K562 (cell line): ENCODE measurements around the gene C6orf47. TPM values are rescaled to one million over a fixed set of nuclear protein-coding genes. Genes with fewer than 3 reads are reported as not detected.
A peak's percentile ranks its signal among the peaks of the same experiment; 100 is the strongest.

Source experiments
- CBFA2T2 ChIP-seq: fragments of 450-650 bp; conservative IDR thresholded peaks from 2 replicates; pipeline ENCODE4 v1.6.1; 2017; ENCODE audit warnings: mild to moderate bottlenecking
- CHCHD3 ChIP-seq: fragments of 250-450 bp; sonication (Bioruptor Pico); IDR thresholded peaks from 2 replicates; pipeline ENCODE4 v2.1.2; 2022; ENCODE audit warnings: mild to moderate bottlenecking
- ERF ChIP-seq: fragments of 450-650 bp; formaldehyde crosslinking; IDR thresholded peaks from 2 replicates; pipeline ENCODE4 v1.4.0; 2020; ENCODE audit warnings: mild to moderate bottlenecking, mixed read lengths
- HNRNPL ChIP-seq: fragments of 200-400 bp; formaldehyde crosslinking; IDR thresholded peaks from 2 replicates; pipeline ENCODE4 v1.6.1; 2017; ENCODE audit warnings: low read depth, mild to moderate bottlenecking, low read length
- MCM5 ChIP-seq: fragments of 450-650 bp; IDR thresholded peaks from 2 replicates; pipeline ENCODE4 v1.6.1; 2016; ENCODE audit warnings: low read depth
- MTA1 ChIP-seq: fragments of 450-650 bp; IDR thresholded peaks from 2 replicates; pipeline ENCODE4 v1.6.1; 2017; ENCODE audit warnings: borderline replicate concordance
- MTA2 ChIP-seq: fragments of 450-650 bp; IDR thresholded peaks from 2 replicates; pipeline ENCODE4 v1.6.1; 2016; ENCODE audit warnings: low read depth
- POU5F1 ChIP-seq: fragments of 150-350 bp; IDR thresholded peaks from 2 replicates; pipeline ENCODE4 v1.6.1; 2014; ENCODE audit warnings: borderline replicate concordance, low read length, low read depth, mild to moderate bottlenecking; ENCODE audit not compliant: partially characterized antibody
- SAP30 ChIP-seq: fragments of 200-600 bp; sonication (generic); IDR thresholded peaks from 2 replicates; pipeline ENCODE4 v1.6.1; 2012; ENCODE audit warnings: borderline replicate concordance, low read depth, mild to moderate bottlenecking, moderate library complexity, low read length, control low read depth, inconsistent platforms; ENCODE audit not compliant: insufficient read depth, poor library complexity, severe bottlenecking
- SMARCE1 ChIP-seq: fragments of 450-650 bp; IDR thresholded peaks from 2 replicates; pipeline ENCODE4 v1.7.1; 2016; ENCODE audit warnings: mild to moderate bottlenecking
- TEAD4 ChIP-seq, 2 experiments: sonication (generic) in 1 of 2; formaldehyde crosslinking in 1 of 2; IDR thresholded peaks; 2 replicates each; pipeline versions ENCODE4 v1.6.1 to v1.8.0; 2012 to 2022; ENCODE audit warnings: borderline replicate concordance in 1 of 2, inconsistent platforms in 1 of 2, low read length in 1 of 2, mild to moderate bottlenecking in 1 of 2, missing genetic modification reagents in 1 of 2
- XRCC5 ChIP-seq: fragments of 200-400 bp; formaldehyde crosslinking; IDR thresholded peaks from 2 replicates; pipeline ENCODE4 v1.6.1; 2017; ENCODE audit warnings: low read depth, mild to moderate bottlenecking, low read length
- ZFPM2 ChIP-seq: fragments of 250-450 bp; sonication (Bioruptor Pico); IDR thresholded peaks from 2 replicates; pipeline ENCODE4 v1.5.1; 2022; ENCODE audit warnings: mild to moderate bottlenecking
- ZNF263 ChIP-seq: sonication (generic); formaldehyde crosslinking; IDR thresholded peaks from 2 replicates; pipeline ENCODE4 v1.8.0; 2022; ENCODE audit warnings: mild to moderate bottlenecking, missing genetic modification reagents, borderline replicate concordance
- polyA plus RNA-seq, 8 experiments: library from polyadenylated mRNA; depleted of rRNA in 4 of 8; stranded (reverse) in 5 of 8; unstranded in 3 of 8; fragments of >200 nt; fragmentation: Nextera tagmentation in 2 of 8; fragmentation: Illumina TruSeq in 1 of 8; extraction: Ambion mirVana in 2 of 8; extraction: Trizol in 1 of 8; gene quantifications; 2 replicates each; pipeline versions ENCODE4 v1.2.1 to v1.2.3, GENCODE V29; 2011 to 2014; ENCODE audit warnings: inconsistent platforms in 1 of 8, missing spikeins in 1 of 8
- total RNA-seq, 7 experiments: library from RNA; depleted of rRNA in 6 of 7; stranded (reverse); fragments of >200 nt in 6 of 7; fragmentation: Illumina TruSeq in 2 of 7; extraction: Trizol in 2 of 7; gene quantifications; 2 replicates each; pipeline versions ENCODE4 v1.2.1 to v1.2.3, GENCODE V29; 2011 to 2021; ENCODE audit warnings: low replicate concordance in 1 of 7
- TF ChIP-seq, protein P1 (sequence below): fragments of 450-650 bp; IDR thresholded peaks from 2 replicates; pipeline ENCODE4 v1.6.1; 2016
- TF ChIP-seq, protein P2 (sequence below), 2 experiments: fragments of 450-650 bp; IDR thresholded peaks; 2 replicates each; pipeline ENCODE4 v1.6.1; 2018; ENCODE audit warnings: mild to moderate bottlenecking in 2 of 2, low read depth in 1 of 2; ENCODE audit not compliant: partially characterized antibody in 2 of 2

The C6orf47 gene
- total and polyA plus RNA-seq, 9 of the 15 experiments (the other 6 are each of a cell fraction or from before 2014, with no cell fraction given) = 0.14 to 43.8 (median 27.0) TPM

DNA sequence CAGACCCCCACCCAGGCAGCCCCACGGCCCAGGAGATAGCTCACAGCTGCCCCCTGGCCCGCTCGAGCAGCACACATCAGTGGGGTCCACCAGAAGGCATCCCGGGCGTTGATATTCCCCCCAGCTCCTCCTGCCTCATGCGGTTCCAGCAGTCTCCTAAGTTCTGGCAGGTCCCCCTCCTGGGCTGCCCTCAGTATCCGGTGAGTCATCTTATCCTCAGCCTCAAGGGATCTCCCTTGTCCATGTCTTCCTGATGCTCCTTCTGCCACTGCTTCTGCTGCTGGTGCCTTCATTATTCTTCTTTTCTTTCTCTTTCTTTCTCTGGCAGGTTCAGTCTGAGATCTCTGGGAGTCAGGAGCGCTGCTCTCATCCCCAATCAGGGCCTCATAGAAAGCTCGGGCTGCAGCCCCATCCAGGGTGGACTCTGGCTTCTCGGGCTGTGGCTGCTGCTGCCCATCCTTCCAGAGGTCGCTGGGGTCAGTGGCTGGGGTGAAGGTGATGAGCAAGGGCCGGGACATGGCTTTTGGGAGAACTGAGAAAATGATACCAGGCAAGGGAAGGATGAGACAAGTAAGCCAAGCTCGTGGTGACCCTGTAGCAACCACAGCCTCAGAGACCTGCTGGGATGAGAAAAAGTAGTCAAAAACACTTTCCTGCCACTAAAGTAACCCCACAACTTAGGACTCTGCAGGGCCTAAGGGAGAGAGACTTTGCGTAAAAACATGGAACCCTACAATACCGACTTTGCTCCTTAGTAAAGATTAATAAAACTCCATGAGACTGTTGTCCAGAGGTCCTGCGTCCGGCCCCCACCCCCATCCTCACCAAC, 3.6 kb upstream of the C6orf47 start (continued):
- TF ChIP-seq XRCC5 = 0 out of 2 replicates have a peak, but pooled peaks have one; percentile 28
- 0 out of 2 replicates have a peak, but pooled peaks have one; percentile 45 for TF ChIP-seq ZNF263 (CRISPR knock-in tag)
- TF ChIP-seq MTA2 = no peak
- TF ChIP-seq SAP30 = no peak
- TF ChIP-seq, protein P1, sequence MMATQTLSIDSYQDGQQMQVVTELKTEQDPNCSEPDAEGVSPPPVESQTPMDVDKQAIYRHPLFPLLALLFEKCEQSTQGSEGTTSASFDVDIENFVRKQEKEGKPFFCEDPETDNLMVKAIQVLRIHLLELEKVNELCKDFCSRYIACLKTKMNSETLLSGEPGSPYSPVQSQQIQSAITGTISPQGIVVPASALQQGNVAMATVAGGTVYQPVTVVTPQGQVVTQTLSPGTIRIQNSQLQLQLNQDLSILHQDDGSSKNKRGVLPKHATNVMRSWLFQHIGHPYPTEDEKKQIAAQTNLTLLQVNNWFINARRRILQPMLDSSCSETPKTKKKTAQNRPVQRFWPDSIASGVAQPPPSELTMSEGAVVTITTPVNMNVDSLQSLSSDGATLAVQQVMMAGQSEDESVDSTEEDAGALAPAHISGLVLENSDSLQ = 0 out of 2 replicates have a peak, but pooled peaks have one; percentile 16
- peak; percentile 47; the same call in 1 of the 2 replicates for TF ChIP-seq TEAD4 (IDR thresholded peaks at IDR 0.05; ENCODE audit: low read length)
- no peak for TF ChIP-seq TEAD4 (CRISPR knock-in tag; IDR thresholded peaks at IDR 0.05; ENCODE audit: borderline replicate concordance)
- 0 out of 2 replicates have a peak, but pooled peaks have one; percentile 24 for TF ChIP-seq CHCHD3 (CRISPR knock-in tag)
- TF ChIP-seq MTA1 = 0 out of 2 replicates have a peak, but pooled peaks have one; percentile 25
- TF ChIP-seq ZFPM2 = 0 out of 2 replicates have a peak, but pooled peaks have one; percentile 11
- 0 out of 2 replicates have a peak, but pooled peaks have one; percentile 4 for TF ChIP-seq ERF (CRISPR knock-in tag)
- TF ChIP-seq SMARCE1 = peak; percentile 94
- no peak for TF ChIP-seq HNRNPL
- no peak for TF ChIP-seq CBFA2T2
- no peak for TF ChIP-seq POU5F1
- no peak for TF ChIP-seq MCM5
- TF ChIP-seq, protein P2, sequence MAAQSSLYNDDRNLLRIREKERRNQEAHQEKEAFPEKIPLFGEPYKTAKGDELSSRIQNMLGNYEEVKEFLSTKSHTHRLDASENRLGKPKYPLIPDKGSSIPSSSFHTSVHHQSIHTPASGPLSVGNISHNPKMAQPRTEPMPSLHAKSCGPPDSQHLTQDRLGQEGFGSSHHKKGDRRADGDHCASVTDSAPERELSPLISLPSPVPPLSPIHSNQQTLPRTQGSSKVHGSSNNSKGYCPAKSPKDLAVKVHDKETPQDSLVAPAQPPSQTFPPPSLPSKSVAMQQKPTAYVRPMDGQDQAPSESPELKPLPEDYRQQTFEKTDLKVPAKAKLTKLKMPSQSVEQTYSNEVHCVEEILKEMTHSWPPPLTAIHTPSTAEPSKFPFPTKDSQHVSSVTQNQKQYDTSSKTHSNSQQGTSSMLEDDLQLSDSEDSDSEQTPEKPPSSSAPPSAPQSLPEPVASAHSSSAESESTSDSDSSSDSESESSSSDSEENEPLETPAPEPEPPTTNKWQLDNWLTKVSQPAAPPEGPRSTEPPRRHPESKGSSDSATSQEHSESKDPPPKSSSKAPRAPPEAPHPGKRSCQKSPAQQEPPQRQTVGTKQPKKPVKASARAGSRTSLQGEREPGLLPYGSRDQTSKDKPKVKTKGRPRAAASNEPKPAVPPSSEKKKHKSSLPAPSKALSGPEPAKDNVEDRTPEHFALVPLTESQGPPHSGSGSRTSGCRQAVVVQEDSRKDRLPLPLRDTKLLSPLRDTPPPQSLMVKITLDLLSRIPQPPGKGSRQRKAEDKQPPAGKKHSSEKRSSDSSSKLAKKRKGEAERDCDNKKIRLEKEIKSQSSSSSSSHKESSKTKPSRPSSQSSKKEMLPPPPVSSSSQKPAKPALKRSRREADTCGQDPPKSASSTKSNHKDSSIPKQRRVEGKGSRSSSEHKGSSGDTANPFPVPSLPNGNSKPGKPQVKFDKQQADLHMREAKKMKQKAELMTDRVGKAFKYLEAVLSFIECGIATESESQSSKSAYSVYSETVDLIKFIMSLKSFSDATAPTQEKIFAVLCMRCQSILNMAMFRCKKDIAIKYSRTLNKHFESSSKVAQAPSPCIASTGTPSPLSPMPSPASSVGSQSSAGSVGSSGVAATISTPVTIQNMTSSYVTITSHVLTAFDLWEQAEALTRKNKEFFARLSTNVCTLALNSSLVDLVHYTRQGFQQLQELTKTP (IDR thresholded peaks at IDR 0.05; ENCODE audit: low read depth in 1 of 2, partially characterized antibody in 2 of 2) = peak in 1 of 2 experiments; percentile 78
